HEK293 (cell line): Measurements from ENCODE around the gene ARNT2.

Experiments used
- CTCF ChIA-PET: fragments of 350-600 bp; formaldehyde crosslinking; extraction: SDS; loops from one replicate; lab custom pipeline; 2021; ENCODE audit warnings: antibody characterized with exemption; lab: Yijun Ruan, JAX
- POLR2A ChIA-PET: fragments of 300-600 bp; formaldehyde crosslinking; extraction: SDS; loops from one replicate; lab custom pipeline; 2020; ENCODE audit warnings: antibody characterized with exemption, inconsistent platforms; lab: Yijun Ruan, JAX
- H3K27ac ChIP-seq: fragments of 200-500 bp; sonication (Bioruptor generic); 2 replicates; pipeline ENCODE4 v1.5.1; 2014; ENCODE audit warnings: low read depth, low read length, control low read depth, inconsistent platforms; ENCODE audit errors: extremely low read depth
- H3K36me3 ChIP-seq, 2 experiments: fragments of 200-500 bp in 1 of 2; sonication (Bioruptor generic) in 1 of 2; 1 replicate in 1 of 2; 2 replicates in 1 of 2; pipeline ENCODE4 v1.5.1; 2014 to 2017; ENCODE audit warnings: inconsistent platforms in 2 of 2, low read length in 2 of 2; ENCODE audit not compliant: control insufficient read depth in 2 of 2, insufficient read depth in 1 of 2
- H3K4me1 ChIP-seq: fragments of 200-500 bp; sonication (Bioruptor generic); 2 replicates; pipeline ENCODE4 v1.5.1; 2014; ENCODE audit warnings: mild to moderate bottlenecking, low read length, inconsistent platforms; ENCODE audit not compliant: control insufficient read depth, insufficient read depth
- H3K4me3 ChIP-seq: 2 replicates; pipeline ENCODE4 v1.5.1; 2011; ENCODE audit warnings: low read depth, mild to moderate bottlenecking, control low read depth, low read length, moderate library complexity
- H3K9me3 ChIP-seq: fragments of 200-500 bp; sonication (Bioruptor generic); 2 replicates; pipeline ENCODE4 v1.5.1; 2014; ENCODE audit warnings: low read depth, low read length, inconsistent platforms; ENCODE audit not compliant: control insufficient read depth, insufficient read depth
- EGR2 ChIP-seq: fragments of 450-650 bp; formaldehyde crosslinking; IDR thresholded peaks from 2 replicates; pipeline ENCODE4 v1.5.1; 2016; ENCODE audit warnings: low read depth, missing biosample characterization, missing genetic modification characterization
- SP3 ChIP-seq: fragments of 450-650 bp; formaldehyde crosslinking; IDR thresholded peaks from 2 replicates; pipeline ENCODE4 v1.5.1; 2016; ENCODE audit warnings: missing biosample characterization, missing genetic modification characterization
- TCF7L2 ChIP-seq: IDR thresholded peaks from 2 replicates; pipeline ENCODE4 v1.6.1; 2011; ENCODE audit warnings: low read depth, mild to moderate bottlenecking, inconsistent platforms, low read length, moderate library complexity, borderline replicate concordance
- TRIM28 ChIP-seq: IDR thresholded peaks from 2 replicates; pipeline ENCODE4 v1.6.1; 2011; ENCODE audit warnings: low read length, control low read depth, borderline replicate concordance
- TSHZ1 ChIP-seq: fragments of 450-650 bp; formaldehyde crosslinking; IDR thresholded peaks from 2 replicates; pipeline ENCODE4 v1.5.1; 2016; ENCODE audit warnings: missing biosample characterization, missing genetic modification characterization, borderline replicate concordance
- ZBTB20 ChIP-seq: fragments of 450-650 bp; formaldehyde crosslinking; IDR thresholded peaks from 2 replicates; pipeline ENCODE4 v1.5.1; 2016; ENCODE audit warnings: missing biosample characterization, missing genetic modification characterization
- ZBTB21 ChIP-seq: fragments of 450-650 bp; formaldehyde crosslinking; IDR thresholded peaks from 2 replicates; pipeline ENCODE4 v1.5.1; 2017; ENCODE audit warnings: missing biosample characterization, missing genetic modification characterization
- ZBTB44 ChIP-seq: fragments of 450-650 bp; IDR thresholded peaks from 2 replicates; pipeline ENCODE4 v1.5.1; 2018; ENCODE audit warnings: missing biosample characterization, mild to moderate bottlenecking, missing genetic modification characterization
- ZBTB7A ChIP-seq: fragments of 450-650 bp; formaldehyde crosslinking; IDR thresholded peaks from 2 replicates; pipeline ENCODE4 v1.5.1; 2016; ENCODE audit warnings: low read depth, missing biosample characterization, missing genetic modification characterization
- ZBTB8A ChIP-seq: fragments of 450-650 bp; formaldehyde crosslinking; IDR thresholded peaks from 2 replicates; pipeline ENCODE4 v1.5.1; 2016; ENCODE audit warnings: missing biosample characterization, missing genetic modification characterization
- ZNF10 ChIP-seq: fragments of 450-650 bp; formaldehyde crosslinking; IDR thresholded peaks from 2 replicates; pipeline ENCODE4 v1.5.1; 2017; ENCODE audit warnings: missing biosample characterization, missing genetic modification characterization
- ZNF155 ChIP-seq: fragments of 450-650 bp; formaldehyde crosslinking; IDR thresholded peaks from 2 replicates; pipeline ENCODE4 v1.5.1; 2016; ENCODE audit warnings: missing biosample characterization, missing genetic modification characterization
- ZNF184 ChIP-seq: fragments of 450-650 bp; IDR thresholded peaks from 2 replicates; pipeline ENCODE4 v1.5.1; 2018; ENCODE audit warnings: missing biosample characterization, mild to moderate bottlenecking, missing genetic modification characterization
- ZNF202 ChIP-seq: fragments of 450-650 bp; formaldehyde crosslinking; IDR thresholded peaks from 2 replicates; pipeline ENCODE4 v1.5.1; 2016; ENCODE audit warnings: missing biosample characterization, missing genetic modification characterization, borderline replicate concordance
- ZNF248 ChIP-seq: fragments of 450-650 bp; formaldehyde crosslinking; IDR thresholded peaks from 2 replicates; pipeline ENCODE4 v1.5.1; 2017; ENCODE audit warnings: missing biosample characterization, missing genetic modification characterization
- ZNF274 ChIP-seq, 2 experiments: fragments of 200-500 bp in 1 of 2; fragments of 450-650 bp in 1 of 2; sonication (Bioruptor generic) in 1 of 2; formaldehyde crosslinking in 1 of 2; IDR thresholded peaks; 2 replicates each; pipeline versions ENCODE4 v1.5.1 to v1.6.1; 2014 to 2016; ENCODE audit warnings: borderline replicate concordance in 1 of 2, inconsistent platforms in 1 of 2, low read length in 1 of 2, missing biosample characterization in 1 of 2, missing genetic modification characterization in 1 of 2
- ZNF341 ChIP-seq: fragments of 450-650 bp; formaldehyde crosslinking; IDR thresholded peaks from 2 replicates; pipeline ENCODE4; 2016; ENCODE audit warnings: low read depth, missing biosample characterization, missing genetic modification characterization
- ZNF48 ChIP-seq: fragments of 450-650 bp; formaldehyde crosslinking; IDR thresholded peaks from 2 replicates; pipeline ENCODE4 v1.5.1; 2016; ENCODE audit warnings: missing biosample characterization, missing genetic modification characterization
- ZNF585B ChIP-seq: fragments of 450-650 bp; formaldehyde crosslinking; IDR thresholded peaks from 2 replicates; pipeline ENCODE4 v1.5.1; 2016; ENCODE audit warnings: missing biosample characterization, missing genetic modification characterization
- ZNF654 ChIP-seq: fragments of 450-650 bp; formaldehyde crosslinking; IDR thresholded peaks from 2 replicates; pipeline ENCODE4 v1.5.1; 2016; ENCODE audit warnings: low read depth, missing biosample characterization, missing genetic modification characterization
- ZNF664 ChIP-seq: fragments of 450-650 bp; formaldehyde crosslinking; IDR thresholded peaks from 2 replicates; pipeline ENCODE4 v1.5.1; 2016; ENCODE audit warnings: missing biosample characterization, missing genetic modification characterization
- ZNF701 ChIP-seq: fragments of 450-650 bp; formaldehyde crosslinking; IDR thresholded peaks from 2 replicates; pipeline ENCODE4 v1.5.1; 2016; ENCODE audit warnings: missing biosample characterization, missing genetic modification characterization
- ZNF777 ChIP-seq: fragments of 450-650 bp; formaldehyde crosslinking; IDR thresholded peaks from 2 replicates; pipeline ENCODE4 v1.5.1; 2017; ENCODE audit warnings: missing biosample characterization, missing genetic modification characterization, borderline replicate concordance
- TF ChIP-seq, protein P1 (sequence below): fragments of 450-650 bp; formaldehyde crosslinking; IDR thresholded peaks from 2 replicates; pipeline ENCODE4 v1.5.1; 2016; ENCODE audit warnings: missing biosample characterization, missing genetic modification characterization, borderline replicate concordance
- TF ChIP-seq, protein P2 (sequence below): fragments of 450-650 bp; formaldehyde crosslinking; IDR thresholded peaks from 2 replicates; pipeline ENCODE4 v1.5.1; 2016; ENCODE audit warnings: missing biosample characterization, missing genetic modification characterization

ARNT2 gene

GRCh38 chr15:80467311-80467714 lies 63.1 kb downstream of the ARNT2 start:
- no peak overlapping the region for H3K4me3 ChIP-seq
- TF ChIP-seq, protein P1, sequence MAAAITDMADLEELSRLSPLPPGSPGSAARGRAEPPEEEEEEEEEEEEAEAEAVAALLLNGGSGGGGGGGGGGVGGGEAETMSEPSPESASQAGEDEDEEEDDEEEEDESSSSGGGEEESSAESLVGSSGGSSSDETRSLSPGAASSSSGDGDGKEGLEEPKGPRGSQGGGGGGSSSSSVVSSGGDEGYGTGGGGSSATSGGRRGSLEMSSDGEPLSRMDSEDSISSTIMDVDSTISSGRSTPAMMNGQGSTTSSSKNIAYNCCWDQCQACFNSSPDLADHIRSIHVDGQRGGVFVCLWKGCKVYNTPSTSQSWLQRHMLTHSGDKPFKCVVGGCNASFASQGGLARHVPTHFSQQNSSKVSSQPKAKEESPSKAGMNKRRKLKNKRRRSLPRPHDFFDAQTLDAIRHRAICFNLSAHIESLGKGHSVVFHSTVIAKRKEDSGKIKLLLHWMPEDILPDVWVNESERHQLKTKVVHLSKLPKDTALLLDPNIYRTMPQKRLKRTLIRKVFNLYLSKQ (tag by site-specific recombination) = no peak
- TF ChIP-seq EGR2 = peak; percentile 30; the same call in 1 of the 2 replicates
- TF ChIP-seq, all 188 proteins: peak for 1
- no peaks in the 10 kb centered on the region for H3K4me1 ChIP-seq
- peaks cover 0 to 6% of the 10 kb centered on the region in 2 experiments; a peak in 2 of 3 replicates for H3K36me3 ChIP-seq
- POLR2A ChIA-PET = no interaction called here
- CTCF ChIA-PET = interaction anchor here (0.7 to 3.1 kb wide), 2 partner anchors 11 to 248 kb away, joined by 4 to 18 read pairs; no protein-coding TSS in a partner anchor
- no peak overlapping the region for H3K27ac ChIP-seq
- no peaks in the 10 kb centered on the region for H3K9me3 ChIP-seq

GRCh38 chr15:80468796-80469195 lies 64.6 kb downstream of the ARNT2 start:
- Histone ChIP-seq H3K4me1 (no peaks in the 10 kb centered on the region), H3K9me3 (no peaks in the 10 kb centered on the region), H3K4me3 (no peak overlapping the region), H3K36me3 (peaks cover 0 to 6% of the 10 kb centered on the region in 2 experiments; a peak in 2 of 3 replicates), H3K27ac (no peak overlapping the region)
- TF ChIP-seq ZNF274 (IDR thresholded peaks at IDR 0.05; ENCODE audit: low read length) (no peak), ZNF274 (tag by site-specific recombination; IDR thresholded peaks at IDR 0.05; ENCODE audit: borderline replicate concordance) (no peak), ZNF777 (tag by site-specific recombination) (no peak), ZBTB20 (tag by site-specific recombination) (no peak), ZBTB44 (tag by site-specific recombination) (no peak), ZNF701 (no peak), ZNF202 (tag by site-specific recombination) (no peak), ZNF48 (no peak), TCF7L2 (no peak), ZBTB8A (tag by site-specific recombination) (no peak), ZBTB21 (tag by site-specific recombination) (no peak), ZNF664 (no peak), TRIM28 (no peak), ZNF654 (tag by site-specific recombination) (no peak), ZBTB7A (tag by site-specific recombination) (no peak), ZNF184 (no peak), ZNF341 (tag by site-specific recombination) (no peak)
- ChIA-PET POLR2A (no interaction called here), CTCF (no interaction called here)

- ChIA-PET CTCF (interaction anchor here (1.4 to 1.6 kb wide), 2 partner anchors 16 to 305 kb away, joined by 4 to 7 read pairs; no protein-coding TSS in a partner anchor), POLR2A (no interaction called here)
- no peak overlapping the region for H3K4me3 ChIP-seq
- H3K36me3 ChIP-seq = peaks cover 6 to 8% of the 10 kb centered on the region in 2 experiments
- no peaks in the 10 kb centered on the region for H3K9me3 ChIP-seq
- no peak overlapping the region for H3K27ac ChIP-seq
- no peaks in the 10 kb centered on the region for H3K4me1 ChIP-seq
- TF ChIP-seq TSHZ1 (tag by site-specific recombination) (no peak), ZNF585B (tag by site-specific recombination) (no peak), ZNF10 (tag by site-specific recombination) (no peak), TCF7L2 (no peak), SP3 (no peak), ZBTB21 (tag by site-specific recombination) (no peak), ZNF248 (tag by site-specific recombination) (no peak), ZNF155 (tag by site-specific recombination) (no peak)
- TF ChIP-seq, protein P2, sequence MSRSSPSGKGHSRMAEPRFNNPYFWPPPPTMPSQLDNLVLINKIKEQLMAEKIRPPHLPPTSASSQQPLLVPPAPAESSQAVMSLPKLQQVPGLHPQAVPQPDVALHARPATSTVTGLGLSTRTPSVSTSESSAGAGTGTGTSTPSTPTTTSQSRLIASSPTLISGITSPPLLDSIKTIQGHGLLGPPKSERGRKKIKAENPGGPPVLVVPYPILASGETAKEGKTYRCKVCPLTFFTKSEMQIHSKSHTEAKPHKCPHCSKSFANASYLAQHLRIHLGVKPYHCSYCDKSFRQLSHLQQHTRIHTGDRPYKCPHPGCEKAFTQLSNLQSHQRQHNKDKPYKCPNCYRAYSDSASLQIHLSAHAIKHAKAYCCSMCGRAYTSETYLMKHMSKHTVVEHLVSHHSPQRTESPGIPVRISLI (tag by site-specific recombination) = no peak
These were observed 67.7 kb downstream of the ARNT2 start for GRCh38 chr15:80471881-80472280.
